DOHH2 (cell line): ENCODE measurements around the gene UBE2G2.

Source experiments
- H3F3A ChIP-seq: fragments of 200-600 bp; sonication (generic), shearing (Covaris generic); 2 replicates; pipeline ENCODE4 v1.6.0; 2016; ENCODE audit warnings: antibody characterized with exemption, mild to moderate bottlenecking; ENCODE audit not compliant: control insufficient read depth, insufficient read depth
- H3K27ac ChIP-seq: fragments of 200-600 bp; sonication (generic); 2 replicates; pipeline ENCODE4 v1.5.1; 2014; ENCODE audit warnings: low read depth, mild to moderate bottlenecking, low read length, moderate library complexity
- H3K27me3 ChIP-seq: fragments of 200-600 bp; sonication (generic); 2 replicates; pipeline ENCODE4 v1.6.1; 2014; ENCODE audit warnings: mild to moderate bottlenecking, low read length, mixed read lengths; ENCODE audit not compliant: control insufficient read depth
- H3K36me3 ChIP-seq: fragments of 200-600 bp; sonication (generic); 2 replicates; pipeline ENCODE4 v1.6.1; 2014; ENCODE audit warnings: mild to moderate bottlenecking, low read length, moderate library complexity, mixed read lengths; ENCODE audit not compliant: control insufficient read depth
- H3K4me1 ChIP-seq: fragments of 200-600 bp; sonication (generic); 2 replicates; pipeline ENCODE4 v1.6.1; 2014; ENCODE audit warnings: mild to moderate bottlenecking, low read length, mixed read lengths; ENCODE audit not compliant: control insufficient read depth
- H3K4me2 ChIP-seq: fragments of 200-600 bp; sonication (generic); 2 replicates; pipeline ENCODE4 v1.6.0; 2014; ENCODE audit warnings: mild to moderate bottlenecking, low read length, moderate library complexity
- H3K4me3 ChIP-seq: fragments of 200-600 bp; sonication (generic); 2 replicates; pipeline ENCODE4 v1.5.1; 2014; ENCODE audit warnings: mild to moderate bottlenecking, low read length, mixed read lengths
- H3K79me2 ChIP-seq: fragments of 200-600 bp; sonication (generic); 2 replicates; pipeline ENCODE4 v1.6.1; 2014; ENCODE audit warnings: mild to moderate bottlenecking, low read length, mixed read lengths; ENCODE audit not compliant: control insufficient read depth
- H3K9me2 ChIP-seq: fragments of 200-600 bp; sonication (generic); replicated peaks from 2 replicates; pipeline ENCODE4 v1.6.1; 2014; ENCODE audit warnings: mild to moderate bottlenecking, low read length, mixed read lengths; ENCODE audit not compliant: control insufficient read depth
- H3K9me3 ChIP-seq: fragments of 200-600 bp; sonication (generic); 2 replicates; pipeline ENCODE4 v1.6.1; 2014; ENCODE audit warnings: antibody characterized with exemption, low read length, mixed read lengths; ENCODE audit not compliant: control insufficient read depth, insufficient read depth
- H4K20me1 ChIP-seq: fragments of 200-600 bp; sonication (generic); 2 replicates; pipeline ENCODE4 v1.6.0; 2014; ENCODE audit warnings: low read depth, mild to moderate bottlenecking, antibody characterized with exemption, low read length, moderate library complexity; ENCODE audit not compliant: control insufficient read depth, insufficient read depth
- CTCF ChIP-seq: fragments of 200-600 bp; sonication (generic); IDR thresholded peaks from one replicate; pipeline ENCODE4 v1.5.1; 2014; ENCODE audit warnings: antibody characterized with exemption, mild to moderate bottlenecking, low read depth, low read length; ENCODE audit not compliant: poor library complexity, severe bottlenecking
- EZH2phosphoT487 ChIP-seq: fragments of 200-600 bp; sonication (generic); IDR thresholded peaks from 2 replicates; pipeline ENCODE4 v1.6.1; 2017; ENCODE audit warnings: borderline replicate concordance, mild to moderate bottlenecking, antibody characterized with exemption, low read length, moderate library complexity, mixed read lengths

Gene UBE2G2

DNA sequence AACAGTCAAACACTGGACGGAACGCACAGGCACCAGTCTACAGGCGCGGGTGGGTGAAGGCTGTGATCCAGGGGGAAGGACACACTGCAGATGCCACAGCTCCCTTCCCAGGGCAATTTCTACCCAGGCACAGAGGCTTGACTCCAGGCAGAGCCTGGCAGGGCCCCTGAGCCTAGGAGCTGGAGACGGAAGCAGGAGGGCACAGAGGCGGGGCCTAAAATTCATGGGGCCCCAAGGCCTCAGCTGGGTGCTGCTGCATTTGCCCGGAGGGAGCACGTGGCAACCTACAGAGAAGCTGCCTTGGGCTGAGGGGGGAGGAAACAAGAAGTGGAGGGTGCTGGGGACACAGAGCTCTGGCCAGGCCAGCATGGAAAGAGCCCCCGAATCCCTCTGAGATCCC is 41.2 kb downstream of the UBE2G2 start:
- no peak for TF ChIP-seq CTCF
- no peak for TF ChIP-seq EZH2phosphoT487
- Histone ChIP-seq H3K79me2 (no peaks in the 10 kb centered on the region), H3K27me3 (no peaks in the 10 kb centered on the region), H3K4me3 (no peak overlapping the region), H3K9me2 (no peaks in the 10 kb centered on the region), H3K4me1 (no peaks in the 10 kb centered on the region), H3K9me3 (no peaks in the 10 kb centered on the region), H3K36me3 (no peaks in the 10 kb centered on the region), H3K27ac (no peak overlapping the region), H4K20me1 (no peaks in the 10 kb centered on the region), H3F3A (no peaks in the 10 kb centered on the region), H3K4me2 (no peak overlapping the region)

DNA sequence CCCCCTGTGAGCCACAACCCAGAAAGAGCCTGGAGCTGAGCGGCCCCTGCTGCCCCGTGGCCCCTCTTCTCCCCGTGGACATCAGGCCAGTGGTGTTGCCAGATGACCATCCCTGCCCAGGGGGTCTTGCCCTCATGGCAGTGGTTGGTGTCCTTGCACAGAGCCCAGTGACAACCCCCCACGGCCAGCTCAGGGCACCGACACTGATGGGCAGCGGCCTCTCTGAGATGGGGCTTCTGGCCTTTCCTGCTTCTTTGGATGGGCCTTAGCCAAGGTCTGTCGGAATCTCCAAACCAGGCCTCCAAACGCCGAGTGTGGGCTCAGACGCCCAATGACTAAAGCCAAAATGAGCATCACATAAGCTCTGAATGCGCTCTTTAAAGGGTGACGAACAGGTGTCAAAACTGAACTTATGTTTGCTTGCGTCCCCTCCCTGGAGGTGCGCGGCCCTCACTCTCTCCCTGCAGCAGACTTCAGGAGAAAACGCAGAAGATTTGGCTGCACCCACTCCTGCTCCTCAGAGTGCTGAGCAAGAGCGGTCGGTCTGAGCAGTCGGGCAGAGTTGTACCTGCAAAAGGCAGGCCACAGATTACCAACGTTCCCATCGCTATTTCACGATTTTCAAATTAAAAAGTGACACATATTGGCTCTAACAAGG is 41.9 kb downstream of the UBE2G2 start:
- Histone ChIP-seq H3K36me3 (no peaks in the 10 kb centered on the region), H3K4me1 (no peaks in the 10 kb centered on the region), H3K9me3 (no peaks in the 10 kb centered on the region), H3F3A (no peaks in the 10 kb centered on the region), H3K9me2 (no peaks in the 10 kb centered on the region), H3K79me2 (no peaks in the 10 kb centered on the region), H3K4me2 (no peak overlapping the region), H3K27ac (no peak overlapping the region), H4K20me1 (no peaks in the 10 kb centered on the region), H3K4me3 (no peak overlapping the region), H3K27me3 (no peaks in the 10 kb centered on the region)
- no peak for TF ChIP-seq CTCF
- TF ChIP-seq EZH2phosphoT487 = no peak

- Histone ChIP-seq H3K9me2 (no peaks in the 10 kb centered on the region), H3K4me1 (no peaks in the 10 kb centered on the region), H3F3A (no peaks in the 10 kb centered on the region), H3K4me2 (no peak overlapping the region), H4K20me1 (no peaks in the 10 kb centered on the region), H3K36me3 (no peaks in the 10 kb centered on the region), H3K9me3 (no peaks in the 10 kb centered on the region), H3K79me2 (no peaks in the 10 kb centered on the region), H3K4me3 (no peak overlapping the region), H3K27ac (no peak overlapping the region), H3K27me3 (no peaks in the 10 kb centered on the region)
- no peak for TF ChIP-seq CTCF
- TF ChIP-seq EZH2phosphoT487 = no peak
These were observed 42.6 kb downstream of the UBE2G2 start for GRCh38 chr21:44758781-44759627.
